Measurements from ENCODE around the gene LRP1B.

DNA sequence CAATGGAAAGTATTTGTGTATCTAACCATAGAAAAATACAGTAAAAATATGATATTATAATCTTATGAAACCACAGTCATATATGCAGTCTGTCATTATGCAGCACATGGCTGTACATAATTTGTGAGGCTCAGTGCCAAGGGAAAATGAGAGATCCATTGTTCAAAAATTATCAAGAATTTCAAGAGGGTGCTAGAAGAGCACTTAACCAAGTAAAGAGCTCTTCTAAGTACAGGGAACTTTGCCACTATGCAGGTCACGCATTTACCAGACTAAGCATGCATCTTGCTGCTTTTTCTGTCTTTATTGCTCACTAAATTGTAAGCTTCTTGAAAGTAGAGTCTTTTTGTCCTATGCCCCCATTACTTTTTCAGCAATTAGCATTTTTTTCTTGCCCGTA is 438.0 kb downstream of the LRP1B start:
- TF ChIP-seq, protein P1, sequence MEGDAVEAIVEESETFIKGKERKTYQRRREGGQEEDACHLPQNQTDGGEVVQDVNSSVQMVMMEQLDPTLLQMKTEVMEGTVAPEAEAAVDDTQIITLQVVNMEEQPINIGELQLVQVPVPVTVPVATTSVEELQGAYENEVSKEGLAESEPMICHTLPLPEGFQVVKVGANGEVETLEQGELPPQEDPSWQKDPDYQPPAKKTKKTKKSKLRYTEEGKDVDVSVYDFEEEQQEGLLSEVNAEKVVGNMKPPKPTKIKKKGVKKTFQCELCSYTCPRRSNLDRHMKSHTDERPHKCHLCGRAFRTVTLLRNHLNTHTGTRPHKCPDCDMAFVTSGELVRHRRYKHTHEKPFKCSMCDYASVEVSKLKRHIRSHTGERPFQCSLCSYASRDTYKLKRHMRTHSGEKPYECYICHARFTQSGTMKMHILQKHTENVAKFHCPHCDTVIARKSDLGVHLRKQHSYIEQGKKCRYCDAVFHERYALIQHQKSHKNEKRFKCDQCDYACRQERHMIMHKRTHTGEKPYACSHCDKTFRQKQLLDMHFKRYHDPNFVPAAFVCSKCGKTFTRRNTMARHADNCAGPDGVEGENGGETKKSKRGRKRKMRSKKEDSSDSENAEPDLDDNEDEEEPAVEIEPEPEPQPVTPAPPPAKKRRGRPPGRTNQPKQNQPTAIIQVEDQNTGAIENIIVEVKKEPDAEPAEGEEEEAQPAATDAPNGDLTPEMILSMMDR (IDR thresholded peaks at IDR 0.05; ENCODE audit: low read length): no peak
- TF ChIP-seq EZH2 (optimal IDR thresholded peaks at IDR 0.05; ENCODE audit: low read depth, low read length): no peak
